DMS53 (cell line): ENCODE data around the gene MAPT.

Experiments used
- DNase-seq: peaks from one replicate; lab custom pipeline; 2025; lab: John Stamatoyannopoulos, UW

Gene MAPT

GRCh38 chr17:45894022-45894784 lies at the start of gene MAPT:
Gene MAPT (plus strand): TSS chr17:45894554. CDS start chr17:45962338, 67,784 bp downstream.
- peak; percentile 98 for DNase-seq

GRCh38 chr17:45844695-45845375 lies 49.5 kb upstream of the MAPT start, which contains the start of gene SPPL2C:
Gene SPPL2C (plus strand): TSS chr17:45844881. CDS start chr17:45844907, 26 bp downstream.
- DNase-seq = peak; percentile 42

- DNase-seq = no peak
These were observed 48.8 kb upstream of the MAPT start for GRCh38 chr17:45845376-45846185.

GRCh38 chr17:45846223-45846622 lies 48.1 kb upstream of the MAPT start:
- no peak for DNase-seq

GRCh38 chr17:45846646-45847045 lies 47.7 kb upstream of the MAPT start:
- DNase-seq = no peak

- no peak for DNase-seq
These were observed 47.3 kb upstream of the MAPT start for GRCh38 chr17:45847101-45847500.

- DNase-seq = no peak
These were observed 46.6 kb upstream of the MAPT start for GRCh38 chr17:45847747-45848146.

GRCh38 chr17:45848405-45848804 lies 45.9 kb upstream of the MAPT start:
- DNase-seq = no peak

GRCh38 chr17:45848868-45849535 lies 45.4 kb upstream of the MAPT start:
- DNase-seq = no peak

- DNase-seq = no peak
These were observed 44.8 kb upstream of the MAPT start for GRCh38 chr17:45849536-45849990.

- DNase-seq = no peak
These were observed 44.3 kb upstream of the MAPT start for GRCh38 chr17:45850011-45850410.

GRCh38 chr17:45850468-45850867 lies 43.9 kb upstream of the MAPT start:
- DNase-seq = no peak

GRCh38 chr17:45851022-45851421 lies 43.3 kb upstream of the MAPT start:
- no peak for DNase-seq

- DNase-seq = peak; percentile 64
These were observed 42.9 kb upstream of the MAPT start for GRCh38 chr17:45851464-45851863.

GRCh38 chr17:45851873-45852272 lies 42.5 kb upstream of the MAPT start:
- no peak for DNase-seq

GRCh38 chr17:45852535-45853297 lies 41.6 kb upstream of the MAPT start:
- peak; percentile 86 for DNase-seq

GRCh38 chr17:45854209-45854608 lies 40.1 kb upstream of the MAPT start:
- no peak for DNase-seq

GRCh38 chr17:45855691-45856336 lies 38.5 kb upstream of the MAPT start:
- DNase-seq = no peak

GRCh38 chr17:45857977-45858708 lies 36.2 kb upstream of the MAPT start:
- peak; percentile 40 for DNase-seq

- no peak for DNase-seq
These were observed 33.2 kb upstream of the MAPT start for GRCh38 chr17:45861165-45861564.
